ENCODE data around the gene CIRBP. TPM values are rescaled to one million over a fixed set of nuclear protein-coding genes. Genes with fewer than 3 reads are reported as not detected.
A peak's percentile ranks its signal among the peaks of the same experiment; 100 is the strongest.

Gene CIRBP
- total and polyA plus RNA-seq, 2 experiments from 2014 or later, result 202 to 361 TPM

DNA sequence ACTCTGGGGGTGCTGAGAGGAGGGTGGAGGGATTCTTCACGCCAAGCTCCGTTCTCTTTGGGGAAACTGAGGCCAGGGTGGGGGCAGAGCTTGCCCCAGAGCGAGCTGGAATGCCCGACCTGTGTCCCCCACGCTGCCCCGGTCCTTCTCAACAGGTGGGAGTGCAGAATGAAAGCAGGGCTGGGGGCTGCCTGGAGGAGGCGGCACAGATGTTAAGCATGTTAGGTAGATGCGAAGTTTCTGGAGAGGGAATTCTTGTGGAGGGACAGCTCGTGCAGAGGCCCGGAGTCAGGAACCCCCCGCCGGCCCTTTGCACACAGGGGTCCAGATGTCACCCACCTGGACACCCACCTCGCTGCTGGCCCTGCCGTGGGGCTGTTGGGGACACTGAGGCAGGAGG is 25.6 kb downstream of the CIRBP start:
- TF ChIP-seq EZH2 (IDR thresholded peaks at IDR 0.05; ENCODE audit: borderline replicate concordance), result no peak
- TF ChIP-seq, protein P1, sequence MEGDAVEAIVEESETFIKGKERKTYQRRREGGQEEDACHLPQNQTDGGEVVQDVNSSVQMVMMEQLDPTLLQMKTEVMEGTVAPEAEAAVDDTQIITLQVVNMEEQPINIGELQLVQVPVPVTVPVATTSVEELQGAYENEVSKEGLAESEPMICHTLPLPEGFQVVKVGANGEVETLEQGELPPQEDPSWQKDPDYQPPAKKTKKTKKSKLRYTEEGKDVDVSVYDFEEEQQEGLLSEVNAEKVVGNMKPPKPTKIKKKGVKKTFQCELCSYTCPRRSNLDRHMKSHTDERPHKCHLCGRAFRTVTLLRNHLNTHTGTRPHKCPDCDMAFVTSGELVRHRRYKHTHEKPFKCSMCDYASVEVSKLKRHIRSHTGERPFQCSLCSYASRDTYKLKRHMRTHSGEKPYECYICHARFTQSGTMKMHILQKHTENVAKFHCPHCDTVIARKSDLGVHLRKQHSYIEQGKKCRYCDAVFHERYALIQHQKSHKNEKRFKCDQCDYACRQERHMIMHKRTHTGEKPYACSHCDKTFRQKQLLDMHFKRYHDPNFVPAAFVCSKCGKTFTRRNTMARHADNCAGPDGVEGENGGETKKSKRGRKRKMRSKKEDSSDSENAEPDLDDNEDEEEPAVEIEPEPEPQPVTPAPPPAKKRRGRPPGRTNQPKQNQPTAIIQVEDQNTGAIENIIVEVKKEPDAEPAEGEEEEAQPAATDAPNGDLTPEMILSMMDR (IDR thresholded peaks at IDR 0.05; ENCODE audit: poor library complexity), result no peak
- no peaks in the 10 kb centered on the region for H3K9me3 ChIP-seq (ENCODE audit: low read depth)
- H3K4me3 ChIP-seq, result no peak overlapping the region
- 97% methylated on average over 8 of the region's 14 CpGs for WGBS (ENCODE audit: low lambda C conversion rate, missing lambda C conversion rate)
- H3K9me2 ChIP-seq (replicated peaks; ENCODE audit: insufficient read depth), result no peaks in the 10 kb centered on the region
- H2AFZ ChIP-seq, result no peak overlapping the region
- H3K36me3 ChIP-seq (replicated peaks; ENCODE audit: insufficient read depth, low read depth), result no peaks in the 10 kb centered on the region
- no peaks in the 10 kb centered on the region for H3K27me3 ChIP-seq
- no peak overlapping the region for H3K4me2 ChIP-seq
- peaks cover 25% of the 10 kb centered on the region for H3K79me2 ChIP-seq
- H4K20me1 ChIP-seq (ENCODE audit: insufficient read depth, poor library complexity, severe bottlenecking), result no peaks in the 10 kb centered on the region
- no peak for DNase-seq (ENCODE audit: low spot score)
- H3K4me1 ChIP-seq (ENCODE audit: insufficient read depth), result peaks cover 17% of the 10 kb centered on the region
- no peak overlapping the region for H3K27ac ChIP-seq

DNA sequence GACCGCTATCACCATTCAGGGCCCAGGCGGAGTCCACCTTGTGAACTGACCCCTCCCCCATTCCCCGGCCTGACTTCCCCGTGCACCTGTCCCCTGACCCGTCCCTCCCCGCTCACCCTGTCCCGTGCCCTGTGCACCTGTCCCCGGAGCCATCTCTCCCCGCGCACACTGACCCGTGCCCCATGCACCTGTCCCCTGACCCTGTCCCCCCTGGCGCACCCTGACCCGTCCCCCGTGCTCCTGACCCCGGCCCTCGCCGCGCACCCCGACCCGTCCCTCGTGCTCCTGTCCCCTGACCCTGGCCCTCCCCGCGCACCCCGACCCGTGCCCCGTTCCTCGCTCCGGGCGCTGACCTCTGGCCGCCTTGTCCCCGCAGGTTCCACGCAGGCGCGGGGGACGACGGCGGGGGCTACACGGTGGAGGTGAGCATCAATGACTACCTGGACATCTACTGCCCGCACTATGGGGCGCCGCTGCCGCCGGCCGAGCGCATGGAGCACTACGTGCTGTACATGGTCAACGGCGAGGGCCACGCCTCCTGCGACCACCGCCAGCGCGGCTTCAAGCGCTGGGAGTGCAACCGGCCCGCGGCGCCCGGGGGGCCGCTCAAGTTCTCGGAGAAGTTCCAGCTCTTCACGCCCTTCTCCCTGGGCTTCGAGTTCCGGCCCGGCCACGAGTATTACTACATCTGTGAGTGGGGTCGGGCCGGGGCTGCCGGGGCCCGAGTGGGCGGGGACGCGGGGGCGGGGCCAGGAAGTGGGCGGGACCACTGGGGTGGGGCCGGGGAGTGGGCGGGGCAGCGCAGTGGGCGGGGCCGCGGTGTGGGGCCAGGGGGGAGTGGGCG is 26.3 kb downstream of the CIRBP start:
- Histone ChIP-seq H3K9me2 (replicated peaks; ENCODE audit: insufficient read depth) (no peaks in the 10 kb centered on the region), H3K36me3 (replicated peaks; ENCODE audit: insufficient read depth, low read depth) (no peaks in the 10 kb centered on the region), H3K27ac (no peak overlapping the region), H3K27me3 (no peaks in the 10 kb centered on the region), H3K4me3 (no peak overlapping the region), H3K4me2 (peak overlapping the region; percentile 46), H3K9me3 (ENCODE audit: low read depth) (no peaks in the 10 kb centered on the region), H2AFZ (no peak overlapping the region), H3K4me1 (ENCODE audit: insufficient read depth) (peaks cover 17% of the 10 kb centered on the region), H4K20me1 (ENCODE audit: insufficient read depth, poor library complexity, severe bottlenecking) (no peaks in the 10 kb centered on the region), H3K79me2 (peaks cover 18% of the 10 kb centered on the region)
- DNase-seq (ENCODE audit: low spot score), result no peak
- TF ChIP-seq, protein P1 (IDR thresholded peaks at IDR 0.05; ENCODE audit: poor library complexity), result no peak
- TF ChIP-seq EZH2phosphoT487 (IDR thresholded peaks at IDR 0.05; ENCODE audit: low read depth, severe bottlenecking, unreplicated experiment), result no peak
- TF ChIP-seq EZH2 (IDR thresholded peaks at IDR 0.05; ENCODE audit: borderline replicate concordance), result no peak
- WGBS (ENCODE audit: low lambda C conversion rate, missing lambda C conversion rate), result 61% methylated on average over 46 of the region's 82 CpGs

DNA sequence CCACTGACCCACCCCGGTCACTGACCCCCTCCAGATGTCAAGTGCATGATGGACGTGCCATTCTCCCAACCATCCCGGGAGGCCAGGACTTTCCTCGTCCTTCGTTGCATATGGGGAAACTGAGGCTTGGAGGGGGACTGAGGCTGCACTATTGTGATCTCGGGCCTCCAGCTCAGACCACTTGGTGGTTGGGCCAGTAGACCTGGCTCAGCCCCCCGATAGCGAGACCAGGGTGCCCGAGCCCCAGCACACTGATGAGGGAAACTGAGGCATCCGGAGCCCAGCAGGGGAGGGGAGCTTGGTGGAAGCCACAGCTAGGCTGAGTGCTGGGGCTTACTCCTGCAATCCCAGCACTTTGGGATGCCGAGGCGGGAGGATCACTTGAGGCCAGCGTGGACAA is 26.9 kb downstream of the CIRBP start:
- H3K27ac ChIP-seq, result no peak overlapping the region
- TF ChIP-seq EZH2phosphoT487 (IDR thresholded peaks at IDR 0.05; ENCODE audit: low read depth, severe bottlenecking, unreplicated experiment), result no peak
- TF ChIP-seq EZH2 (IDR thresholded peaks at IDR 0.05; ENCODE audit: borderline replicate concordance), result no peak
- TF ChIP-seq, protein P1 (IDR thresholded peaks at IDR 0.05; ENCODE audit: poor library complexity), result no peak
- 97% methylated on average over 11 of the region's 13 CpGs for WGBS (ENCODE audit: low lambda C conversion rate, missing lambda C conversion rate)
- H3K36me3 ChIP-seq (replicated peaks; ENCODE audit: insufficient read depth, low read depth), result no peaks in the 10 kb centered on the region
- H3K4me2 ChIP-seq, result no peak overlapping the region
- H3K79me2 ChIP-seq, result peaks cover 14% of the 10 kb centered on the region
- no peaks in the 10 kb centered on the region for H3K9me2 ChIP-seq (replicated peaks; ENCODE audit: insufficient read depth)
- H3K4me1 ChIP-seq (ENCODE audit: insufficient read depth), result peaks cover 12% of the 10 kb centered on the region
- H3K4me3 ChIP-seq, result no peak overlapping the region
- no peaks in the 10 kb centered on the region for H3K27me3 ChIP-seq
- H4K20me1 ChIP-seq (ENCODE audit: insufficient read depth, poor library complexity, severe bottlenecking), result no peaks in the 10 kb centered on the region
- no peak for DNase-seq (ENCODE audit: low spot score)
- no peaks in the 10 kb centered on the region for H3K9me3 ChIP-seq (ENCODE audit: low read depth)
- no peak overlapping the region for H2AFZ ChIP-seq
